Measurements from ENCODE around the gene HLA-A. TPM values are rescaled to one million over a fixed set of nuclear protein-coding genes. Genes with fewer than 3 reads are reported as not detected.

HLA-A gene
- total and polyA plus RNA-seq, 9 of the 15 experiments (the other 6 are each of a cell fraction or from before 2014, with no cell fraction given) = 0.46 to 3.3 TPM; not detected in 7

DNA sequence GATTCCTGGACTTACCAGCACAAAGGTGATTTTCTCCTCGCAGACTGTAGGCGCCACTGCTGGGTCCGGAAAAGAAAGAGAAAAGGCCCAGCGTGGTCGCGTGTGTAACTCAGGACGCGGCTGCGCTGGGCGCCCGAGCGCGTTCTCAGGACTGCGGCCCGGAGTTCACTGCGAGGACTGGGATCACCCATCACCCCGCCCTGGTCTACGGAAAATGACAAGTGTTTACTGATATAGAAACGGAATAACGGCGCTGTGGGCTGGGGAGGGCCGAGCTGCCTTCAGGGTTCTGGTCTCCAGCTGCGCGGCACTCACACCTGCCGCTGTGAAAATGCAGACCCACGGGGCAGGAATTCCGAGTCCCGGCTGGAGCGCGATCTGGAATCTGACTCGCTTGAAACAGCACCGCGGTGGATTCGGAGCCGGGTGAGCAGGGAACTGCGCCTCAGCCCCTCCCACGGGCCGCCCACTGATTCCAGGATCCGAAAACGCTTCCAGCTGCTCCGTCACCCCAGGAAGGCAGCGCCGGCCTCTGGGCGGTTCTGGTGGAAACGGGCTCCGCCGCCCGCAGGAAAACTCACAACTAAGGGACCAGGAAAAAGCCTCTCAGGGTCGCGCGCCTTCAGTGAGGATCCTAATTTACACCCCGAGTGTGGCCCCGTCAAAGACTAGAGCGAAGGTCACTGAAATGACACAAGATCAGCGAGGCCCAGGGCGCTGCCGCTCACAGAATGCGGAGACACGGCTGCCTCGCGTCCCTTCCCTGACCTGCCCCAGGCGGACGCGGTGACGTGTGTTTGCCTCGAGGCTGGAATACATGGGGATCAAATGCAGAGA lies 34.5 kb downstream of the HLA-A start (continued):
- TF ChIP-seq SUPT5H (IDR thresholded peaks at IDR 0.05) = peak; percentile 43
- TF ChIP-seq RAD21 (CRISPR knock-in tag; conservative IDR thresholded peaks at IDR 0.05 in 1 of 2, IDR thresholded peaks at IDR 0.05 in 1 of 2) = peak; percentile 21 to 52; a peak in 3 of 4 replicates
- peak; percentile 35 for TF ChIP-seq KDM5B (IDR thresholded peaks at IDR 0.05; ENCODE audit: insufficient replicate concordance, low read depth, low read length)
- TF ChIP-seq, protein P1, sequence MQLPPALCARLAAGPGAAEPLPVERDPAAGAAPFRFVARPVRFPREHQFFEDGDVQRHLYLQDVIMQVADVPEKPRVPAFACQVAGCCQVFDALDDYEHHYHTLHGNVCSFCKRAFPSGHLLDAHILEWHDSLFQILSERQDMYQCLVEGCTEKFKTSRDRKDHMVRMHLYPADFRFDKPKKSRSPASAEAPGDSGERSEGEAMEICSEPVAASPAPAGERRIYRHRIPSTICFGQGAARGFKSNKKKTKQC (CRISPR knock-in tag; IDR thresholded peaks at IDR 0.05) = no peak
- TF ChIP-seq BDP1 (IDR thresholded peaks at IDR 0.05; ENCODE audit: insufficient read depth, insufficient read length) = no peak
- TF ChIP-seq, protein P2, sequence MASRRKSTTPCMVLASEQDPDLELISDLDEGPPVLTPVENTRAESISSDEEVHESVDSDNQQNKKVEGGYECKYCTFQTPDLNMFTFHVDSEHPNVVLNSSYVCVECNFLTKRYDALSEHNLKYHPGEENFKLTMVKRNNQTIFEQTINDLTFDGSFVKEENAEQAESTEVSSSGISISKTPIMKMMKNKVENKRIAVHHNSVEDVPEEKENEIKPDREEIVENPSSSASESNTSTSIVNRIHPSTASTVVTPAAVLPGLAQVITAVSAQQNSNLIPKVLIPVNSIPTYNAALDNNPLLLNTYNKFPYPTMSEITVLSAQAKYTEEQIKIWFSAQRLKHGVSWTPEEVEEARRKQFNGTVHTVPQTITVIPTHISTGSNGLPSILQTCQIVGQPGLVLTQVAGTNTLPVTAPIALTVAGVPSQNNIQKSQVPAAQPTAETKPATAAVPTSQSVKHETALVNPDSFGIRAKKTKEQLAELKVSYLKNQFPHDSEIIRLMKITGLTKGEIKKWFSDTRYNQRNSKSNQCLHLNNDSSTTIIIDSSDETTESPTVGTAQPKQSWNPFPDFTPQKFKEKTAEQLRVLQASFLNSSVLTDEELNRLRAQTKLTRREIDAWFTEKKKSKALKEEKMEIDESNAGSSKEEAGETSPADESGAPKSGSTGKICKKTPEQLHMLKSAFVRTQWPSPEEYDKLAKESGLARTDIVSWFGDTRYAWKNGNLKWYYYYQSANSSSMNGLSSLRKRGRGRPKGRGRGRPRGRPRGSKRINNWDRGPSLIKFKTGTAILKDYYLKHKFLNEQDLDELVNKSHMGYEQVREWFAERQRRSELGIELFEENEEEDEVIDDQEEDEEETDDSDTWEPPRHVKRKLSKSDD (conservative IDR thresholded peaks at IDR 0.05; ENCODE audit: low read length) = 0 out of 2 replicates have a peak, but pooled peaks have one; percentile 66
- peak; percentile 82 for TF ChIP-seq CXXC5 (CRISPR knock-in tag; IDR thresholded peaks at IDR 0.05)
- TF ChIP-seq ZNF592 (IDR thresholded peaks at IDR 0.05) = 0 out of 2 replicates have a peak, but pooled peaks have one; percentile 68
- no peak for TF ChIP-seq CREB5 (CRISPR knock-in tag; IDR thresholded peaks at IDR 0.05)
- peak; percentile 46; the same call in 1 of the 2 replicates for TF ChIP-seq ATF7 (IDR thresholded peaks at IDR 0.05)
- TF ChIP-seq ZNF124 (CRISPR knock-in tag; IDR thresholded peaks at IDR 0.05) = no peak
- peak; percentile 17; the same call in 1 of the 2 replicates for TF ChIP-seq SMARCA4 (IDR thresholded peaks at IDR 0.05)
- TF ChIP-seq ZBTB9 (CRISPR knock-in tag; IDR thresholded peaks at IDR 0.05) = no peak
- TF ChIP-seq MNT (conservative IDR thresholded peaks at IDR 0.05) = peak; percentile 24 to 52; a peak in 1 of 4 replicates
